HG02798 (cell line): ENCODE measurements around the gene TMEM117.

Source experiments
- ATAC-seq: cut with Tn5 transposase; IDR thresholded peaks from one replicate; pipeline ENCODE4 v1.9.1; 2021; ENCODE audit warnings: mild to moderate bottlenecking; ENCODE audit not compliant: unreplicated experiment, poor library complexity

Gene TMEM117

DNA sequence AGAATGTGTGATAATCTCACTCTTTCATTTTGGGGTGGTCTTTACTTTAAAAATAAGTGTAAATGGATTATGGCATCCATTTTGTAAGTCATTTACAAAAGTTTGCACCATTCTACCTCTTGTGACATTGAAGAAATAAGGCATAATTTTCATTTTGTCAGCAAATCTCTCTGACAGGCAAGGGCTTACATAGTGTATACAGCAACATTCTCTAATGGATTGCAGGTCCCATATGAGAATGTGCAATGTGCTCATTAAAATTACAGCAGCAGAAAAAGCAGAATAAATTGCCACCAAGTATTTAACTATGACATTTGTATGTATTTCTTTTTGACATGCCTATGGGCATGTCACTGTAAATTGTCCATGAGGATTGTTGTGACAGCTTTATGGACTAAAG lies 223.6 kb downstream of the TMEM117 start:
- no peak for ATAC-seq

DNA sequence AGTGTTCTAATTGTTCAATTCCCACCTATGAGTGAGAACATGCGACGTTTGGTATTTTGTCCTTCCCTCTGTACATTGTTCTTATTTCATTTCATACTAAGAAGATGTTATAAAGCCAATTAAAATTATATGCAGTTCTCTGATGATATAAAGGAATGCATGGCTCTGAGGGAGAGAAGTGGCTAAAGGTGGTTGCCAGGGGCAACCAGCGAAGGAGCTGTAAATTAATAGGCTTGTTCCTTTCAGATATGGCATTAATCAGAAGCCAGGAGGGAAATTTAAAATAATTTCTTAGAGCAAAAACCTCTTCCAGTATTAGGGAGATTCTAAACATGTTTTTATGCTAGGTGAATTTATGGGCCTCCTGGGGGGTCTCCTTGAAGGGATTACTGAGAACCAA lies 227.8 kb downstream of the TMEM117 start:
- no peak for ATAC-seq

DNA sequence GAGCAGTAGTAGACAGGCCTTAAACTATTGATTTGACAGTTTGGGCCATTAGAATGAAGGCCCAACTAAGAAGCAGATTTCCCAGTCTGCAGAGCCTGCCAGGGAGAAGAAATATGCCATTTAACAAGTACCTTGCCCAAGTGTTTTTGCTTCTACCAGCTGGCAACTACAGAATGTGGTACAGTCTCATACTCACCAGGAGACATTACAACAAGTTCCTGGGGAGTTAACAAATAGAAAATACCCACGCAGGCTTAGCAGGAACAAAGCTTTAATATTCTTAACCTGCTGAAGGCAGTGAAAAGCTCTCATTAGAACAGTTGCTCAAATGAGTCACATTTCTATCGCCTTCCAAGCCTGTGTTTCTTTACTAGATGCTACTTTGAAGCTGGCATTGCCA lies 241.0 kb downstream of the TMEM117 start:
- ATAC-seq = no peak

DNA sequence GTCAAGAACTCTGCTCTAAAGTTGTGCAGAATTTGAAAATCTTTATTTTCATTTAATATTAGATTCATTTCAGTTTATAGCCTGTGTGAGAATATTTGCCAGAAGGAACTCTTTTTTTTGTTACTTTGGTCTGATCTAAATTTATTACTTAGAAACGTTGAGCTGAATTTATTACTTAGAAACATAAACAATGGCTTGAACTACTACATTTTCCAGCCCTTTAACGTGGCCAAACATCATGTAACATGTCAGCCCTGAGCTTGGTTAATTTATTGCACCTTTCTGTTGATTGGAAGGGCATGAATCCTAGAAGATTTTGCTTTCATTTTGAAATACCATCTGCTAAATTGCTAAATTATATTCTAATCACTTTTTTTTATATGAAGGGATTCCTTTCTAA lies 241.4 kb downstream of the TMEM117 start:
- no peak for ATAC-seq

DNA sequence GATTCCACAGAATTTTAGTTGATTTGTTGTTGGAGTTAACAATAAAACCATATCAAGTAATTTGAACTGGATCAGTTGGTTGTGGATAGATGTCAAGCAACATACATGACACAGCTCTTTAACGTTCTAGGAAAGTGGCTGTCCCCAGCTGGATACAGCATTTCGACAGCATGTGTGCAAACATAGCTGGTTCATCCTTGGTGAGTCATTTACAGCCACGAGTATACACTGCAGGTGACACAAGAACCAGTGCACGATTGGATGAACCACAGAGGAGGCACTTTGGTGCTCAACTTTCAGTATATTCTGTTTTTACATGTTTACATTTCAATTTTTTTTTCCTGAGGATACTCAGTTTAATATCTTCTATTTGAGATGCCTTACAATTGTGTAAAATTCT lies 242.4 kb downstream of the TMEM117 start:
- no peak for ATAC-seq

DNA sequence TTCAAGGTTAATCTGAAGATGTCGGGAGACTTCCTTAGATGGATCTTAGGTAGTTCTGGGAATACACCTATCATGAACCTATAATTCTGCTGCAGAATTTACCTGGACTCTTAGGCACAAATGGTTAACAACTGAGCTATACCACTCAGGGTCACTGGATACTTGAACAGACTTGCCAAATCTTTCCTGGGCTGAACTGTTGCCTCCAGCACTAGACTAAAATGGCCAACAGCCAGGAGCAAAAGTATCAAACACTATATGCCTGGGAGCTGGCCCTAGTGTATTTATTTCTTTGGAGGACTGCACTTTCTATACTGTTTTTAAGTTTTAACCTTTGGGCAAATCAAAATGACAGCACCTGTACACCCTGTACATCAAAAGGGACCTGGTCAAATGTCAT lies 252.8 kb downstream of the TMEM117 start:
- ATAC-seq = no peak

DNA sequence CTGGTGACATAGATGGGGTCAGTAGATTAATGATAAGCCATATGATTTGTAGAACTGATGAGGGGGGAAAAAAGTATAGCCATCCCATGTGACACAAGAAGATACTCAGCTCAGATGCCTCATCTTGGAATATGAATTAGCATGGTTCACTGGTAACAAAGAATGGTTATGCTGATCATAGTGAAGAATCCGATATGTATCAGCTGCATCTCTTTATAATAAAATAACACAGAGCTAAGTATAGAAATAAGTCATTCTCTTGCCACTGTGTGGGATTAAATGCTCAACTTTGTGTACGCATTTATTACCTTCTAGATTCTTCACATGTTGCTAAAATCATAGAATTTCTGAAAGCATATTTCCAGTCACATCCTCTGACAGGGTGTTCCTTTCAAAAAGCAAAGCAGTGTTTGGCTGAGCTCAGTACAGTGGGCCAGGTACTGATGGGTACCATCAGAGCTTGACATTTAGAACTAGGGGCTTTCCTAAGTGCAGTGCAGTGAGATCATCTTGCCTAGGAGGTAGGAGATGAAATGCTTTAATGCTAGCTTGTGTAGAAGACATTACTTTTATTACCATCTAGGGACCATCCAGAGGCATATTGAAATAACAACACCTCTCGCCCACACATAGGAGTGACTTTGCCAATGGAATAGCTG lies 256.2 kb downstream of the TMEM117 start:
- no peak for ATAC-seq

DNA sequence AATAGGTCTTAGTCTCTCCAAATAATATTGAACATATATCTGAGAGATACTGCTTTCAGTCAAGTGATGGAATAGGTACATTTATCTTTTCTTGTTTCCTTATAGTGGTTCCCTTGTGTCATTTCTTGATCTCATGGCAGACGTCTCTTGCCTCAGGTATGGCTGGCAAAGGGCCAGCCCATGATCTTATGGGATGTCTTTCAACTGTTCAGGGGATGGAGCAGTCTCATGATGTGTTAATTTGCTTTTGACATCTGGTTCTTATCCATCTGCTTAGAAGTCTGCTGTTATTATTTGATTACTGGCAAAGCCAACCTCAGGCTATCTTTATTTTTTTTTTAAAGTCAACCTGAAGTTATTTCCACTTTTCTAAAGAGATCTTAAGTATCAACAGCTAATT lies 262.9 kb downstream of the TMEM117 start:
- ATAC-seq = no peak

DNA sequence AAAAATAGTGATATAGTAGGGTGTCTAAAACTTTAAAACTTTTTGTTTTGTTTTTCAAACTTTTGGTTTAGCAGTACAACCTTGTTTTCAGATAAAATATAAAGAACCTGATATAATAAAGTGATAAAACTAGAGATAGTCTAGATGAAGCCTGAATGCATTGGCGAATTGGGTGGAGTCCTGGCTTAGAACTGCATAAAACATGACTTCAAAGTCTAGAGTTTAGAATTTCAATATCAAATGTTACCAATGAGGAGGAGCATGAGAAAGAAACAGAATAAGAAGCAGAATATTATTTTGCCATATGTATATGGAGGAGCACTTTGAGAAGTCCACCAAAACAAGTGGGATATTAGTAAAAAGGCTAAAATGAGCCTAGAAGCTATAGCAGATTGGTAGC lies 263.6 kb downstream of the TMEM117 start:
- no peak for ATAC-seq

DNA sequence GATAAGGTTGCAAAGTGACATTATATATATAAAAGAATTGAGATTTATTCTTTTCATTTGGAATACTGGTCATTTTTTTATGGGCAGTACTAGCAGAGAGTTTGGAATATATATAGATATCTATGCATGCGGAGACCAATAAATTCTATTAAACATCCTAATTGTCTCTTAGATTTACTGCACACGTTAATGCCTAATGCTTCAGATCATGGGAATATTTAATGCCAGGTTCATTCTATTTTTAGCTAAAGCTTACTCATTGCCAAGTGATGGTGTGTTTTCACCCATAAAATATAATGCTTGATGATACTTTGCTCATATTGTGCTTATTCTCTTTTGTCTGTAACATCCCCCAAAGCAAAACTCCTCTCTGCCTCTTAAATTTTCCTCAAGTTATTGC lies 264.4 kb downstream of the TMEM117 start:
- ATAC-seq = no peak

DNA sequence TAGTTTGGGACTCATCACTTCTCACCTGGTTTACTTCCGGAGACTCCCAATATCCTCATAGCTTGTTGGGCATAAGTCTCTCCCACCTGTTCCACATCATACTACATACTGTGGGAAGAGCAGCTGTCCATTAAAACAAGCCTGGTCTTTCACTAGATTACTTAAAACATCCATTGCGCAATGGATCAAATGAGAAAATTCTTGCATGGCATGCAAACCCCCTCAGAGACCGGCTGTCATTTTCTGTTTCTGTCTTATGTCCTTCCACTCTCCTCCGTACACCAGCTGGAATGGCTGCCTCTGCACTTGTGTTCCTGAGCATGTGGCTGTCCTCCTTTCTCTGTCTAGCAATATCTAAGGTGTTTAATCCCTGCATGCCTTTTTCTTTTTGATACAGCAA lies 265.6 kb downstream of the TMEM117 start:
- no peak for ATAC-seq

DNA sequence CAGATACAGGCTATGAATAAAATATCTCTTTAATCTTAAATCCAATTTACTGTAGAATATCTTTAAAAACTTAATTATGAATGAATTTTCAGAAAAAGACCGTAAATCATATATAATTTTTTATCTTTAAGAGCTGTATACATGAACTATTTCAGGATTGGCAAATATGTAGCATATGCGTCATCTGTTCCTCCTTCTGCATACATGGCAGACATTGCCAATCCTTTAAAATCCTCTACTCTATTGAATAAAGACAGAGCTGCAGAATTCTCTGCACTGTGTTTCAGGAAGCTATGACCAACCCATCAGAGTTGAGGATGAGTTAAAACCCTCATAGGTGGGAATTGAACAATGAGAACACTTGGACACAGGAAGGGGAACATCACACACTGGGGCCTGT lies 279.0 kb downstream of the TMEM117 start:
- no peak for ATAC-seq

DNA sequence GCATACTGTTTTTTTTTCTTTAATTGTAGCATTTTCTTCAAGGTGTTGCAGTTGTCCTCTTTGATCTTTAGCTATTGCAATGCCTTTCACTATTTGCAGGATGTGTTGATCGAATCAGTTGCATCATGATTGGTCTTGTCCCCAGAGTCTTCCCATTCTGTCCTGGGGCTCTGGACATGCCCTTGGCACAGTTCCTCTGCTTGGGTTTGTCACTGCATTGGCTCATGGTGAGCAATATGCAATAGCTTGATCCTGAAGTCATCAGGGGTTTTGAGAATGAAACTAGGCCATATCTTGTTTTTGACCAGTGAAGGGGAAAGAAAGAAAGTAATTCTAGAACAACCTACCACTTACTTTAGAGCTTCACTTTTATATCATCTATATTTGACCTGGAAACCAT lies 281.5 kb downstream of the TMEM117 start:
- no peak for ATAC-seq

DNA sequence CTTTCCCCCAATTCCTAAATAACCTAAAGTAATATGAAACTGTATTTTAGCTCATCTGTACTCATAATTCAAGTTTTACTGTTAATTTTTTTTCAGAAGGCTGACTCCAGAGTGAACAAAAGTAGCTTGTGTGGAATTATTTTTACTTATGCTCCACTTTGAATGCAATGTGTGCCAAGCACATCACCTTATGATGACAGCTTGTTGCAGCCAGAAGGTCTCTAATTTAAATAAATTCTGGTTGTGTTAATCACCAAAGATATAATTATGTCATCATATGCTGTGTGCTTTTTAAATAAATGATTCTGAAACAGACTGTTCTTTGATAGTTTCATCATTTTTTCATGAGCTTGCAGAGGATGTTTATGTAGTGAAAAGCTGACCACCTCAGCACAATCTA lies 283.1 kb downstream of the TMEM117 start:
- ATAC-seq = no peak

DNA sequence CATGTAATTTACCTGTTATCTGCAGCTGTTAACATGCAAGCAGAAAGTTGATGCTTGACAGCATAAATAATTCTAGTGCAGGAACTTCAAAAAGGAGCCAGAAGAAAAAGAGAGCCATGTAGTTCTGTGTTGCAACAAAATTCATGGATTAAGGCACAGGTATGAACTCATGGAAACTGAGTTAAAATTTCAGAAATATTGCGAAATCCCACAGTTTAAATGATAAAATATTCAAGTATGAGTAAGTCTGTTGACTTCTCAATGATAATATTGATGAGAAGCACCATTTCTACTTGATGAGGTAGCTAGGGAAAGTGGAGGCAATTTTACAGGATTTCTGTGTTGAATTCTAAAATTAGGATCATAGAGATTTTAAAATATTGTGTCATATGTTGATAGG lies 290.9 kb downstream of the TMEM117 start:
- ATAC-seq = no peak

DNA sequence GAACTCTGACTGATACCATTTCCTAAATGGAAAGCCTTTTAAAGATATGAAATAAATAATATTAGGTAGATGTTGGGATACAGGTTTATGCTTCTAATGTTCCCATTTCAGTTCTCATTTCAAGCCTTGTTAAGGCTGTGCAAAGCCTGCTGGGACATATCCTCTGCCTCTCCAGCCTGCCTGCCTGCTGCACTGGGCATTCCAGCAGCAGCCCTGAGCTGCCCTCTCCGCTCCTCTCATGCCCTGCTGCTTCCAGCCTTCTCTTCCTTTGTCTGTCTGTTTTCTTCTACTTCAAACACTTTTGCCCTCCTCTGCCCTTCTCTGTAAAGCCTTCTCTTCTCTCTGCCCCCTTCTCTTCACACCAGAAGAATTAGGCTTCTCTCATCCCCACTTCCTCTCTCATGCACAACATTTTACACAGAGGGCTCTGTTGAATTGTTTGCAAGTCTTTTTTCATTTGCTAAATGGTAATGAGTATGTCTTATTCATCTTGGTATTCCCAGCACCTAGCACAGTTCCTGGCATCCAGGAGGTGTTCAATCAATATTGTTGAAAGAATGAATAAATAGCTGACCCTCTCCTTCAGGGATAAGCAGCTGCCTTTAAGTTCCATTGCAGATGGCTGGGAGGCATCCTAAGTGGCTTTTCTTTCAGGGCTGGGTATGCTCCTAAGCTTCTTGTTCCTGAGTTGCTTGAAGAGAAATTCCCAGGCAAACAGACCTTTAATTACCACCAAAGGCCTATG lies 292.3 kb downstream of the TMEM117 start:
- ATAC-seq = no peak

DNA sequence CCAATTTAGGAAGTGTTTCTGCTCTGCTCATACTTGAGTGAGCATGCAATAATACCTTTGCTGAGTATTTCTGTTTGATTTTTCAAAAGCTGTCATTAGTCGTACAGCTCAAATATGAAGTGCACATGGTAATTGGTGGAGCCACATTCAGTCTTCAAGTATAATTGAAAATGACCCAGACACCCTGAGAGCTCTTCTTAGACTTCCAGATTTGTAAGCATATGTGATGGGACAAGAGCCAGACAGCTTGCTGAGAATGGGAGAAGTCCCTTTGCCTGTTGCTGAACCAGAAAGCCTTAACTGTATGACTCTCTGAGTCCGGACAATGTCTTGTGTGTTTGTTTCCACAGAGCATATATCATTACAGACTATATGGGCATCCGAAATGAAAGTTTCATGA lies 307.3 kb downstream of the TMEM117 start:
- ATAC-seq = no peak

DNA sequence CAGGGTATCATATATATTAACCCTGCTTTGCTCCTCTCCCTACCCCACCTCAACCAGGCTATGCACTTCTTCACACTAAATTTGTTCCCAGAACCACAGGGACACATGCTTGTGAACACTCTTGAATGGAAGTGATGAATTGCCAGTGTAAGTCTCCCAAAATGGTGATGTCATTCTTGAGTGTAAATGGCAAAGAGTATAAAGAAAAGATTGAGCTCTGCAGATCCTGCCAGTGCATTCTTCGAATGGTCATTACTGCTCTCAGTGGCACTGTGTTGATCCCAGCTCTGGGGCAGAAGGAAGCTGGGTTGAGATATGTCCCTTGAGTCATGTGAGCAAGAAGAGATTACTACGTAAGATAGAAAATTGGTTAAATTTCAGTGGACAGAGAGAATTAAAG lies 313.1 kb downstream of the TMEM117 start:
- no peak for ATAC-seq

DNA sequence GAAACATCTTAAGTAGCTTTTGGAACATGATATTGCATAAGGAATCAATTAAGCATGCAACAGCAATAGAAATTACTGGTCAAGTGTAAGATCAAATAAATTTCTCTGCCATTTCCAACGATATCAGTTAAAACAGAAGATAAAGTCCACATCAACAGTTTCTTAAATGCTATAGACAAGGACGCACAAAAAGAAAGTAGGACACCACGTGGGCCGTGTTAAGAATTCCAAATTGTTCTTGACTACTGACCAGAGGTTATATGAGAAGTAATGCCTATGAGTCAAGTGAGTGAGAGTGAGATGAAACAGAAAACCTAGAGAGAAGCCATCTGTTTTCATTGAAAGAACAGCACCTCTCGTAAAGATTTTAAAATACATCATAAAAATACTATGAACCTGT lies 318.2 kb downstream of the TMEM117 start:
- ATAC-seq = no peak

DNA sequence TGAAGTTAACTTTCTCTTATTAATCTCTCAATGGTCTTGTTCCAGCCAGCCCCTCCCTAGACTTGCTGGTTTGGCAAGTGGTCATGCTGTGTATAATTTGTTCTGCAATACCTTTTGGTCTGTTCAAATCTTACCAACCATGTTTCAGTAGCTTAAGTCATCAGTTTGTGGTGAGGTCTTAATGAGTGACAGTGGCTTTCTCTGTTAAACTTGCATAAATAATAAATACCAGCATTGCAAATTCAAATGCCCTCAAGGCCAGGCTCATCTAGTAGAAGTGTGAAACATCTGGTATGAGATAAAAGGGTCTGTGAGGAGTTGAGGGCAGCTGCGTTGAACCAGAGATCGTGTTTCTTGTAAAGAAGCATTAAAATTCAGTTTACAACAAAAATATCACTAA lies 319.5 kb downstream of the TMEM117 start:
- ATAC-seq = no peak

DNA sequence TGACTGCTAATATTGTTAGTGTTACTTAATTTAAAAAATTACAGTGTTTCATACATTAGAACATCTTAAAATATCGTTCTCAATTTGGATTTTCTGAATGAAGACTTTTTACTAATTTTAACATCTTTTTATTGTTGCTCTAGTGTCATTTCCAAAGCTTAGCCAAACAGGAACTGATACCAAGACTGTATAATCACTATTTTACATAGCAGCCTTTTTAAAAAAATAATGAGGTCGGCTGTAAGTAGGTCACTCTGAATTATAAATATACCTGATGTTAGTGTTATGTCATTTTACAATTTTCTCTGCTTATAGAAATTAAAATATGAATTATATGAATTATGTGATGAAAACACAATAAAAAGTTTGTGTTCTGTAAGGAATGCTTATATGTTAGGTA lies 321.5 kb downstream of the TMEM117 start:
- ATAC-seq = peak; percentile 76

DNA sequence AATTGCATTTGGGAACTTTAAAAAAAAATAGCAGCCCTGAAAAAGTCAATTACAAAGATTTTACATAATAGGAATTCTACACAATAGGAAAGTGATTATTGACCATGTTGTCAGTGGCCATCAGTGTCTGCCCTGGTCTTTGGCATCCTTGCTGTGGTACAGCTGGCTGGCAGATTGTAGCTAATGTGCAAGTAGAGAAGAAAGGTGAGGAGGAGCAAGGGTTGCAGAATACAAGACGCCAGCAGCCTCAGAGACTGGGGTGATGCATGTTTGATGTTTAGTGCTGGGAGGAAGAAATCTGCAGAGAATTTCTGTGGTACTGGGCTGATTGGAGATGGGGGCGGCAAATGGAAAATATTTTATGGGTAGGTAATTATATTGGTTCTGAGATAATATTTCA lies 322.9 kb downstream of the TMEM117 start:
- no peak for ATAC-seq
